GM19397 (cell line): ENCODE data around the gene RAPGEF3.

Source experiments
- ATAC-seq: cut with Tn5 transposase; IDR thresholded peaks from one replicate; pipeline ENCODE4 v1.9.1; 2021; ENCODE audit warnings: mild to moderate bottlenecking, moderate library complexity; ENCODE audit not compliant: unreplicated experiment

The RAPGEF3 gene

GRCh38 chr12:47705566-47706425, 52.9 kb downstream of the RAPGEF3 start, which contains the start of gene RPAP3:
RPAP3 (minus strand) TSS chr12:47706030; CDS start chr12:47702840, 3,190 bp downstream.
- peak; percentile 90 for ATAC-seq

- ATAC-seq = no peak
These were observed 53.5 kb downstream of the RAPGEF3 start for GRCh38 chr12:47705229-47705565.

GRCh38 chr12:47704719-47705118, 54.0 kb downstream of the RAPGEF3 start:
- no peak for ATAC-seq

- no peak for ATAC-seq
These were observed 58.4 kb downstream of the RAPGEF3 start for GRCh38 chr12:47700263-47700662.

GRCh38 chr12:47698631-47699030, 60.0 kb downstream of the RAPGEF3 start:
- ATAC-seq = no peak

GRCh38 chr12:47698055-47698454, 60.6 kb downstream of the RAPGEF3 start:
- no peak for ATAC-seq

- ATAC-seq = no peak
These were observed 69.5 kb downstream of the RAPGEF3 start for GRCh38 chr12:47689215-47689614.

GRCh38 chr12:47687636-47688035, 71.0 kb downstream of the RAPGEF3 start:
- no peak for ATAC-seq

GRCh38 chr12:47686645-47687240, 71.9 kb downstream of the RAPGEF3 start:
- no peak for ATAC-seq
